ENCODE data around the gene GAB2. TPM values are rescaled to one million over a fixed set of nuclear protein-coding genes. Genes with fewer than 3 reads are reported as not detected.
A peak's percentile ranks its signal among the peaks of the same experiment; 100 is the strongest.

Gene GAB2
- total RNA-seq, 1 experiment from 2014 or later: 10.6 TPM

DNA sequence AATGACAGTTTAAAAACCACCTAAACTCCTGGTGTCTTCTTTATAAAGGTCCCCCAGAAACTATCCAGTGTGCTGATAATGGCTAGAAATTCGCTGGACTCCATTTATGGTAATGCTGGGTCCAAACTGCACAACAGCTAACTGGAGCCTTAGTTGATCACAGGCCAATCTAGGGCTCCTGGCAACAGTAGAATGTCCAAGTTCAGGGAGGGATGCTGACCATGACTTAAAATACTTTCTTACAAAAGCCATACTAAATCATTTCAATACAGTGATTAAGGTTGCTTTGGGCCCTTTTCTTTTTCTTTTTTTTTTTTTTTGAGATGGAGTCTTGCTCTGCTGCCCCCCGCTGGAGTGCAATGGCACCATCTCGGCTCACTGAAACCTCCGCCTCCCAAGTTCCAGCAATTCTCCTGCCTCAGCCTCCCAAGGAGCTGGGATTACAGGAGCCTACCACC is 14.5 kb upstream of the GAB2 start:
- BruUV-seq (replicated peaks): no TSS peak
- no peak overlapping the region for H3K27ac Mint-ChIP-seq (ENCODE audit: unreplicated experiment)
- CTCF ChIA-PET: interaction anchor here (1.2 kb wide), 1 partner anchor 204 kb away, joined by 10 read pairs; no protein-coding TSS in a partner anchor
- intact Hi-C loops (cut with micrococcal nuclease; ENCODE audit: unreplicated experiment): no loop called here
- TF ChIP-seq, protein P1, sequence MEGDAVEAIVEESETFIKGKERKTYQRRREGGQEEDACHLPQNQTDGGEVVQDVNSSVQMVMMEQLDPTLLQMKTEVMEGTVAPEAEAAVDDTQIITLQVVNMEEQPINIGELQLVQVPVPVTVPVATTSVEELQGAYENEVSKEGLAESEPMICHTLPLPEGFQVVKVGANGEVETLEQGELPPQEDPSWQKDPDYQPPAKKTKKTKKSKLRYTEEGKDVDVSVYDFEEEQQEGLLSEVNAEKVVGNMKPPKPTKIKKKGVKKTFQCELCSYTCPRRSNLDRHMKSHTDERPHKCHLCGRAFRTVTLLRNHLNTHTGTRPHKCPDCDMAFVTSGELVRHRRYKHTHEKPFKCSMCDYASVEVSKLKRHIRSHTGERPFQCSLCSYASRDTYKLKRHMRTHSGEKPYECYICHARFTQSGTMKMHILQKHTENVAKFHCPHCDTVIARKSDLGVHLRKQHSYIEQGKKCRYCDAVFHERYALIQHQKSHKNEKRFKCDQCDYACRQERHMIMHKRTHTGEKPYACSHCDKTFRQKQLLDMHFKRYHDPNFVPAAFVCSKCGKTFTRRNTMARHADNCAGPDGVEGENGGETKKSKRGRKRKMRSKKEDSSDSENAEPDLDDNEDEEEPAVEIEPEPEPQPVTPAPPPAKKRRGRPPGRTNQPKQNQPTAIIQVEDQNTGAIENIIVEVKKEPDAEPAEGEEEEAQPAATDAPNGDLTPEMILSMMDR (IDR thresholded peaks at IDR 0.05; ENCODE audit: unreplicated experiment): peak; percentile 50
- H3K36me3 Mint-ChIP-seq (ENCODE audit: insufficient read depth, unreplicated experiment): peaks cover under 1% of the 10 kb centered on the region
- H3K9me3 Mint-ChIP-seq (ENCODE audit: low read depth, unreplicated experiment): no peaks in the 10 kb centered on the region
- no peaks in the 10 kb centered on the region for H3K4me1 Mint-ChIP-seq (ENCODE audit: low read depth, unreplicated experiment)
- DNase-seq: peak; percentile 36
- H3K4me3 Mint-ChIP-seq (ENCODE audit: low read depth, unreplicated experiment): no peak overlapping the region
- H3K27me3 Mint-ChIP-seq (ENCODE audit: unreplicated experiment): no peaks in the 10 kb centered on the region

DNA sequence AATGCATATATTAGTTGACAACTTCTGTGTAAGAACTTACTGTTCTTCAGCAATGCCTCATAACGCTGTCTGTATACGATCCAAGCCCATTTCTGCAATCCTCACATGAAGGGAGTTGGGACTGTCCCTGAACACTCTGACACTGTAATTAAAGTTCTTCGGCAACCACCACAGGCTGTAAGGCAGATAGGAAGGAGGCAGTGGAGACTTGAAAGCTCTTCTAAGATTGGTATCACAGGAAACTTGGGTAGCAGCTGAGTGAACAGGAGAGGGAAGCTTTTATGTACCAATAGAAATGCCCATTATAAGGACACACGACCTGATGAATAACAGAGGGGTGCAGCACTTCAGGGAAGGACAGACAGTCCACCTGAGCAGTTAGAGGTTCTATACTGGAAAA is 12.0 kb upstream of the GAB2 start:
- Mint-ChIP-seq H3K27ac (ENCODE audit: unreplicated experiment) (no peak overlapping the region), H3K4me3 (ENCODE audit: low read depth, unreplicated experiment) (no peak overlapping the region), H3K9me3 (ENCODE audit: low read depth, unreplicated experiment) (no peaks in the 10 kb centered on the region), H3K4me1 (ENCODE audit: low read depth, unreplicated experiment) (no peaks in the 10 kb centered on the region), H3K36me3 (ENCODE audit: insufficient read depth, unreplicated experiment) (no peaks in the 10 kb centered on the region), H3K27me3 (ENCODE audit: unreplicated experiment) (no peaks in the 10 kb centered on the region)
- no peak for DNase-seq
- TF ChIP-seq, protein P1 (IDR thresholded peaks at IDR 0.05; ENCODE audit: unreplicated experiment): no peak
- intact Hi-C loops (cut with micrococcal nuclease; ENCODE audit: unreplicated experiment): no loop called here
- CTCF ChIA-PET: no interaction called here
- BruUV-seq (replicated peaks): no TSS peak

DNA sequence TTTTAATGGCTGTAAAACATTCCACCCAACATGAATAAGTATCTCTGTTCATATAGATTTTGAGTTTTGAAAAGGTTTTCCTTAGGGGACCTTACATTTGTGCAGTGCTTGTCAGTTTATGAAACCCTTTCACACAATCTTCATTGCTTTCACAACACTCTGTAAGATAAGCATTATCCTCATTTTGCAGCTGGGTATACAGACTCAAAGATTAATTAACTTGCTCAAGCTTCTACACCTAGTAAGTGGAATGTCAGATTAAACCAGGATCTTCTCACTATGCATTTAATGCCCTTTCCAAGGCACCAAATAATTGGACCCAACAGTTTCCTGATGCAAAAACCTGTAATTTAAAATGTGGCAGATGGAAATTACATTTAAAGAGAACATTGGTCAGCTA is 11.6 kb upstream of the GAB2 start:
- Mint-ChIP-seq H3K4me3 (ENCODE audit: low read depth, unreplicated experiment) (no peak overlapping the region), H3K27me3 (ENCODE audit: unreplicated experiment) (no peaks in the 10 kb centered on the region), H3K4me1 (ENCODE audit: low read depth, unreplicated experiment) (no peaks in the 10 kb centered on the region), H3K36me3 (ENCODE audit: insufficient read depth, unreplicated experiment) (no peaks in the 10 kb centered on the region), H3K27ac (ENCODE audit: unreplicated experiment) (no peak overlapping the region), H3K9me3 (ENCODE audit: low read depth, unreplicated experiment) (no peaks in the 10 kb centered on the region)
- no TSS peak for BruUV-seq (replicated peaks)
- TF ChIP-seq, protein P1 (IDR thresholded peaks at IDR 0.05; ENCODE audit: unreplicated experiment): no peak
- CTCF ChIA-PET: no interaction called here
- DNase-seq: no peak
- intact Hi-C loops (cut with micrococcal nuclease; ENCODE audit: unreplicated experiment): no loop called here

DNA sequence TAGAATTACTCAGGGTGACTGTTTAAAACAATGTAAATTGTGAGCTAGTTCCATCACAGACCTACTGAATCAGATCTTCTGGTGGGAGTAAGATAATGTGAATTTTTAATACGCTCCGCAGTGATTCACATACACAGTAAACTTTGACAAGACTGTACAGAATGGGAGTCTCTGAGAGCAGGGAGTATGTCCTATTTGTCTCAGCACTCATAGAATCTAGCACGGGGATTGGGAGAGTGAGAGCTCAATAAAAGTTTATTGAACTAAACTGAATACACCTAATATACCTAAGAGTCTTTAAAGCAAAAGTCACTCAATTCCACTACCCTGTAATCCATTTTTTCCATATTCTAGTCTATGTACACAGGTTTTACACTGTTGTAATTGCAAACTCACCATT is 11.2 kb upstream of the GAB2 start:
- H3K9me3 Mint-ChIP-seq (ENCODE audit: low read depth, unreplicated experiment): no peaks in the 10 kb centered on the region
- CTCF ChIA-PET: no interaction called here
- no peaks in the 10 kb centered on the region for H3K27me3 Mint-ChIP-seq (ENCODE audit: unreplicated experiment)
- H3K36me3 Mint-ChIP-seq (ENCODE audit: insufficient read depth, unreplicated experiment): no peaks in the 10 kb centered on the region
- intact Hi-C loops (cut with micrococcal nuclease; ENCODE audit: unreplicated experiment): no loop called here
- DNase-seq: no peak
- BruUV-seq (replicated peaks): no TSS peak
- H3K4me3 Mint-ChIP-seq (ENCODE audit: low read depth, unreplicated experiment): no peak overlapping the region
- TF ChIP-seq, protein P1 (IDR thresholded peaks at IDR 0.05; ENCODE audit: unreplicated experiment): no peak
- H3K27ac Mint-ChIP-seq (ENCODE audit: unreplicated experiment): no peak overlapping the region
- no peaks in the 10 kb centered on the region for H3K4me1 Mint-ChIP-seq (ENCODE audit: low read depth, unreplicated experiment)

Data from Calu3 (cell line).